T-helper 2 cell treated with Interferon-gamma antibody and Interleukin-4, amounts not matched to agents 5 μg/mL and 100 μg/mL, for 36 hours (primary cell): ENCODE results near the gene WRNIP1.

Experiments
- DNase-seq: peaks from one replicate; pipeline ENCODE4 v3.0.0; 2021; ENCODE audit warnings: low spot score
- H3K27ac Mint-ChIP-seq: one replicate; pipeline ENCODE4 v1.8.0; 2021; ENCODE audit warnings: mild to moderate bottlenecking, mixed read lengths
- H3K27me3 Mint-ChIP-seq: one replicate; pipeline ENCODE4 v1.8.0; 2021; ENCODE audit warnings: low read depth, mixed read lengths
- H3K36me3 Mint-ChIP-seq: one replicate; pipeline ENCODE4 v1.8.0; 2021; ENCODE audit warnings: low read depth, mixed read lengths
- H3K4me1 Mint-ChIP-seq: one replicate; pipeline ENCODE4 v1.8.0; 2021; ENCODE audit warnings: low read depth, mixed read lengths
- H3K4me3 Mint-ChIP-seq: one replicate; pipeline ENCODE4 v1.8.0; 2022; ENCODE audit warnings: mild to moderate bottlenecking, moderate library complexity, mixed read lengths
- H3K9me3 Mint-ChIP-seq: one replicate; pipeline ENCODE4 v1.8.0; 2021; ENCODE audit warnings: mixed read lengths

The WRNIP1 gene

GRCh38 chr6:2826131-2826530 is 60.9 kb downstream of the WRNIP1 start:
- H3K27me3 Mint-ChIP-seq: no peaks in the 10 kb centered on the region
- no peak overlapping the region for H3K27ac Mint-ChIP-seq
- peaks cover 3% of the 10 kb centered on the region for H3K4me1 Mint-ChIP-seq
- H3K36me3 Mint-ChIP-seq: peaks cover 10% of the 10 kb centered on the region
- H3K4me3 Mint-ChIP-seq: no peak overlapping the region
- no peak for DNase-seq
- H3K9me3 Mint-ChIP-seq: no peaks in the 10 kb centered on the region

- Mint-ChIP-seq H3K27ac (no peak overlapping the region), H3K4me1 (peaks cover 2% of the 10 kb centered on the region), H3K36me3 (peaks cover 19% of the 10 kb centered on the region), H3K9me3 (no peaks in the 10 kb centered on the region), H3K27me3 (no peaks in the 10 kb centered on the region), H3K4me3 (no peak overlapping the region)
- no peak for DNase-seq
Measured at GRCh38 chr6:2827142-2827541, 61.9 kb downstream of the WRNIP1 start.

GRCh38 chr6:2828629-2829028 is 63.4 kb downstream of the WRNIP1 start:
- Mint-ChIP-seq H3K36me3 (peaks cover 23% of the 10 kb centered on the region), H3K27ac (no peak overlapping the region), H3K4me3 (no peak overlapping the region), H3K27me3 (no peaks in the 10 kb centered on the region), H3K4me1 (peaks cover 2% of the 10 kb centered on the region), H3K9me3 (no peaks in the 10 kb centered on the region)
- no peak for DNase-seq

- DNase-seq: no peak
- no peaks in the 10 kb centered on the region for H3K9me3 Mint-ChIP-seq
- H3K4me1 Mint-ChIP-seq: peaks cover 2% of the 10 kb centered on the region
- peaks cover 29% of the 10 kb centered on the region for H3K36me3 Mint-ChIP-seq
- no peaks in the 10 kb centered on the region for H3K27me3 Mint-ChIP-seq
- no peak overlapping the region for H3K27ac Mint-ChIP-seq
- no peak overlapping the region for H3K4me3 Mint-ChIP-seq
Measured at GRCh38 chr6:2829253-2829652, 64.1 kb downstream of the WRNIP1 start.

- H3K4me3 Mint-ChIP-seq: no peak overlapping the region
- no peak overlapping the region for H3K27ac Mint-ChIP-seq
- DNase-seq: no peak
- H3K4me1 Mint-ChIP-seq: peaks cover 5% of the 10 kb centered on the region
- peaks cover 36% of the 10 kb centered on the region for H3K36me3 Mint-ChIP-seq
- H3K27me3 Mint-ChIP-seq: no peaks in the 10 kb centered on the region
- no peaks in the 10 kb centered on the region for H3K9me3 Mint-ChIP-seq
Measured at GRCh38 chr6:2830183-2830582, 65.0 kb downstream of the WRNIP1 start.

- Mint-ChIP-seq H3K27me3 (no peaks in the 10 kb centered on the region), H3K36me3 (peaks cover 48% of the 10 kb centered on the region), H3K27ac (no peak overlapping the region), H3K4me3 (no peak overlapping the region), H3K4me1 (peaks cover 6% of the 10 kb centered on the region), H3K9me3 (no peaks in the 10 kb centered on the region)
- no peak for DNase-seq
Measured at GRCh38 chr6:2831392-2831791, 66.2 kb downstream of the WRNIP1 start.

GRCh38 chr6:2834262-2834661 is 69.1 kb downstream of the WRNIP1 start:
- no peaks in the 10 kb centered on the region for H3K27me3 Mint-ChIP-seq
- H3K27ac Mint-ChIP-seq: no peak overlapping the region
- peaks cover 70% of the 10 kb centered on the region for H3K36me3 Mint-ChIP-seq
- no peak for DNase-seq
- no peaks in the 10 kb centered on the region for H3K9me3 Mint-ChIP-seq
- peaks cover 20% of the 10 kb centered on the region for H3K4me1 Mint-ChIP-seq
- no peak overlapping the region for H3K4me3 Mint-ChIP-seq
